Measurements from ENCODE around the gene PRKCB. TPM values are rescaled to one million over a fixed set of nuclear protein-coding genes. Genes with fewer than 3 reads are reported as not detected.

The PRKCB gene
- total RNA-seq, 2 experiments from 2014 or later: 21.0 to 51.6 TPM

DNA sequence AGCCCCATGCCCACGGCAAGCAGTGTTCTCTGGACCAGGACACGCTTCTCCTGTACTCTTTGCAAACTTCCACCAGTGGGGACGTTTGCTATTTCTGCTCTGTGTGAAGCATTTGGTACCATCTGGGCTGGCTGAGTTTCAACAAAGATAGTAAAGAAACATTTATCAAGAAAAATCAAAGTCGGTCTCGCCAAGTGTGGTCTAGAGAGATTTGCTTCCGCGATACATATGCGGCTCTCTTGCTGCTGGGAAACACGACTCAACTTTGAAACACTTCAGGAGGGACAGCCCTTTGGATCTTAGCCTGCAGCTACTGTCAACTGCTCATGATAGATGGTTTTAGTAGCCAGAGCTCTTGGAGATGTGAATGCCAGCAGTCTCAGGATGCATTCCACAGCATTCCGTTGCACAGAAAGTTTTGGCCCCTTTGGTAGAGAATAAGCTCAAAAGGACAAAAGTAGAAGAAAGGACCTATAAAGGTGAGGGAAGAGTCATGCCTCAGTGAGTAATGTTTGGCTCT is 252.2 kb downstream of the PRKCB start:
- Histone ChIP-seq H3K4me3 (ENCODE audit: low read depth, low read length, poor library complexity, severe bottlenecking) (no peak overlapping the region), H4K20me1 (ENCODE audit: insufficient read depth, low read length) (no peaks in the 10 kb centered on the region), H3K9me3 (ENCODE audit: low read length) (peaks cover 11% of the 10 kb centered on the region; the same call in 1 of the 2 replicates), H3K27ac (ENCODE audit: low read depth, low read length, poor library complexity, severe bottlenecking) (no peak overlapping the region), H3K4me2 (ENCODE audit: low read length) (no peak overlapping the region), H3K36me3 (ENCODE audit: insufficient read depth, low read length) (no peaks in the 10 kb centered on the region), H3K4me1 (ENCODE audit: insufficient read depth, low read length, poor library complexity, severe bottlenecking) (no peaks in the 10 kb centered on the region), H2AFZ (ENCODE audit: low read length) (no peak overlapping the region), H3K79me2 (ENCODE audit: insufficient read depth, low read depth, low read length) (no peaks in the 10 kb centered on the region), H3K9me2 (ENCODE audit: insufficient read depth, low read length) (no peaks in the 10 kb centered on the region; the same call in 1 of the 2 replicates)
- intact Hi-C loops (cut with micrococcal nuclease; ENCODE audit: unreplicated experiment): no loop called here
- no peak for DNase-seq (ENCODE audit: low spot score)
- no TSS peak for BruUV-seq (replicated peaks)
- POLR2A ChIA-PET: interaction anchor here (1.0 kb wide), 1 partner anchor 11 kb away, joined by 5 read pairs; no protein-coding TSS in a partner anchor
- TF ChIP-seq, protein P1, sequence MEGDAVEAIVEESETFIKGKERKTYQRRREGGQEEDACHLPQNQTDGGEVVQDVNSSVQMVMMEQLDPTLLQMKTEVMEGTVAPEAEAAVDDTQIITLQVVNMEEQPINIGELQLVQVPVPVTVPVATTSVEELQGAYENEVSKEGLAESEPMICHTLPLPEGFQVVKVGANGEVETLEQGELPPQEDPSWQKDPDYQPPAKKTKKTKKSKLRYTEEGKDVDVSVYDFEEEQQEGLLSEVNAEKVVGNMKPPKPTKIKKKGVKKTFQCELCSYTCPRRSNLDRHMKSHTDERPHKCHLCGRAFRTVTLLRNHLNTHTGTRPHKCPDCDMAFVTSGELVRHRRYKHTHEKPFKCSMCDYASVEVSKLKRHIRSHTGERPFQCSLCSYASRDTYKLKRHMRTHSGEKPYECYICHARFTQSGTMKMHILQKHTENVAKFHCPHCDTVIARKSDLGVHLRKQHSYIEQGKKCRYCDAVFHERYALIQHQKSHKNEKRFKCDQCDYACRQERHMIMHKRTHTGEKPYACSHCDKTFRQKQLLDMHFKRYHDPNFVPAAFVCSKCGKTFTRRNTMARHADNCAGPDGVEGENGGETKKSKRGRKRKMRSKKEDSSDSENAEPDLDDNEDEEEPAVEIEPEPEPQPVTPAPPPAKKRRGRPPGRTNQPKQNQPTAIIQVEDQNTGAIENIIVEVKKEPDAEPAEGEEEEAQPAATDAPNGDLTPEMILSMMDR (conservative IDR thresholded peaks at IDR 0.05; ENCODE audit: low read length): no peak
- no peak for TF ChIP-seq EZH2phosphoT487 (IDR thresholded peaks at IDR 0.05; ENCODE audit: borderline replicate concordance, low read depth, low read length)
- CTCF ChIA-PET (ENCODE audit: unreplicated experiment): no interaction called here

DNA sequence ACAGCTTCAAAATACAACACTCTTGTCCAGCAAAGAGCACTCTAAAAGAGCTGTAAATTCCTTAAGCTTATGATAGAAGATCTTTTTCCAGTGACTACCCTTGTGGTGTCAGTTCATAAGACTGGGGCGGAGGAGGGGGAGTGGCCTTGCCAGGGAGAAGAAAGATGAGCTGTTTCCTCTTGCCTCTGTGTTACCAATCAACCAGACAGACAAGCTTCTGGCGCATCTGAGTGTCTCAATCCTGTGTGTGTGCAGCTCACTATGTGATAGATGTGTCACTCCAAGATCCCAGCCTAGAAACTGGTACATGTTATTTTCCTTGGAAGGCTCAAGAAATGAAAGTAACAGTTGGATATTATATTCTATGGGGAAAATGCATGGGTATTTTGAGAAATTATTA is 253.0 kb downstream of the PRKCB start:
- Histone ChIP-seq H3K79me2 (ENCODE audit: insufficient read depth, low read depth, low read length) (no peaks in the 10 kb centered on the region), H3K4me1 (ENCODE audit: insufficient read depth, low read length, poor library complexity, severe bottlenecking) (no peaks in the 10 kb centered on the region), H3K27ac (ENCODE audit: low read depth, low read length, poor library complexity, severe bottlenecking) (no peak overlapping the region), H3K4me2 (ENCODE audit: low read length) (no peak overlapping the region), H3K9me2 (ENCODE audit: insufficient read depth, low read length) (no peaks in the 10 kb centered on the region; the same call in 1 of the 2 replicates), H3K4me3 (ENCODE audit: low read depth, low read length, poor library complexity, severe bottlenecking) (no peak overlapping the region), H4K20me1 (ENCODE audit: insufficient read depth, low read length) (no peaks in the 10 kb centered on the region), H3K9me3 (ENCODE audit: low read length) (peaks cover 11% of the 10 kb centered on the region; the same call in 1 of the 2 replicates), H3K36me3 (ENCODE audit: insufficient read depth, low read length) (peaks cover 2% of the 10 kb centered on the region; the same call in 1 of the 2 replicates), H2AFZ (ENCODE audit: low read length) (no peak overlapping the region)
- no TSS peak for BruUV-seq (replicated peaks)
- TF ChIP-seq, protein P1 (conservative IDR thresholded peaks at IDR 0.05; ENCODE audit: low read length): no peak
- TF ChIP-seq EZH2phosphoT487 (IDR thresholded peaks at IDR 0.05; ENCODE audit: borderline replicate concordance, low read depth, low read length): no peak
- DNase-seq (ENCODE audit: low spot score): no peak
- POLR2A ChIA-PET: interaction anchor here (1.0 kb wide), 1 partner anchor 12 kb away, joined by 5 read pairs; no protein-coding TSS in a partner anchor
- intact Hi-C loops (cut with micrococcal nuclease; ENCODE audit: unreplicated experiment): no loop called here
- CTCF ChIA-PET (ENCODE audit: unreplicated experiment): no interaction called here

DNA sequence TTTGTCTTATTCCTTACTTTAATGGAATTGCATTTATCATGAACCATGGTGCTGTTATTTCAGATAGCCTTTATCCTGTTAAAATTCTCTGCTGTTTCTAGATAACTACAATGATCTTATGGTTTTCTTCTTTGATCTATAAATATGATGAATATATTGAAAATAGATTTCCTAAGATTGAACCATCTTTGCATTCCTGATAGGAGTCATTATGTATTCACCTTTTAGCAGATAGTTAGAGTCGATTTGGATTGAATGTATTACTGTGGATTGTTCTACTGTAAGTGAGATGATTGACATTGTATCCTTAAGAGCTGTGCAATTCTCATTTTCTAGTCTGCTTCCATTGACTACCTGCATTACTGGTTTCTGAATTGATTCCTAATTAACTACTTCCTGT is 255.3 kb downstream of the PRKCB start:
- Histone ChIP-seq H2AFZ (ENCODE audit: low read length) (no peak overlapping the region), H3K4me1 (ENCODE audit: insufficient read depth, low read length, poor library complexity, severe bottlenecking) (no peaks in the 10 kb centered on the region), H3K36me3 (ENCODE audit: insufficient read depth, low read length) (peaks cover 20% of the 10 kb centered on the region; the same call in 1 of the 2 replicates), H4K20me1 (ENCODE audit: insufficient read depth, low read length) (no peaks in the 10 kb centered on the region), H3K4me2 (ENCODE audit: low read length) (no peak overlapping the region), H3K27ac (ENCODE audit: low read depth, low read length, poor library complexity, severe bottlenecking) (no peak overlapping the region), H3K79me2 (ENCODE audit: insufficient read depth, low read depth, low read length) (no peaks in the 10 kb centered on the region), H3K4me3 (ENCODE audit: low read depth, low read length, poor library complexity, severe bottlenecking) (no peak overlapping the region), H3K9me3 (ENCODE audit: low read length) (peaks cover 11% of the 10 kb centered on the region; the same call in 1 of the 2 replicates), H3K9me2 (ENCODE audit: insufficient read depth, low read length) (no peaks in the 10 kb centered on the region; the same call in 1 of the 2 replicates)
- no TSS peak for BruUV-seq (replicated peaks)
- ChIA-PET CTCF (ENCODE audit: unreplicated experiment) (no interaction called here), POLR2A (no interaction called here)
- TF ChIP-seq, protein P1 (conservative IDR thresholded peaks at IDR 0.05; ENCODE audit: low read length): no peak
- no peak for TF ChIP-seq EZH2phosphoT487 (IDR thresholded peaks at IDR 0.05; ENCODE audit: borderline replicate concordance, low read depth, low read length)
- intact Hi-C loops (cut with micrococcal nuclease; ENCODE audit: unreplicated experiment): no loop called here
- no peak for DNase-seq (ENCODE audit: low spot score)

Data from OCI-LY7 (cell line).